ENCODE measurements around the gene COL27A1. TPM values are rescaled to one million over a fixed set of nuclear protein-coding genes. Genes with fewer than 3 reads are reported as not detected.

The COL27A1 gene
- total RNA-seq, 2 experiments from 2014 or later, result 0.87 to 1.2 TPM

DNA sequence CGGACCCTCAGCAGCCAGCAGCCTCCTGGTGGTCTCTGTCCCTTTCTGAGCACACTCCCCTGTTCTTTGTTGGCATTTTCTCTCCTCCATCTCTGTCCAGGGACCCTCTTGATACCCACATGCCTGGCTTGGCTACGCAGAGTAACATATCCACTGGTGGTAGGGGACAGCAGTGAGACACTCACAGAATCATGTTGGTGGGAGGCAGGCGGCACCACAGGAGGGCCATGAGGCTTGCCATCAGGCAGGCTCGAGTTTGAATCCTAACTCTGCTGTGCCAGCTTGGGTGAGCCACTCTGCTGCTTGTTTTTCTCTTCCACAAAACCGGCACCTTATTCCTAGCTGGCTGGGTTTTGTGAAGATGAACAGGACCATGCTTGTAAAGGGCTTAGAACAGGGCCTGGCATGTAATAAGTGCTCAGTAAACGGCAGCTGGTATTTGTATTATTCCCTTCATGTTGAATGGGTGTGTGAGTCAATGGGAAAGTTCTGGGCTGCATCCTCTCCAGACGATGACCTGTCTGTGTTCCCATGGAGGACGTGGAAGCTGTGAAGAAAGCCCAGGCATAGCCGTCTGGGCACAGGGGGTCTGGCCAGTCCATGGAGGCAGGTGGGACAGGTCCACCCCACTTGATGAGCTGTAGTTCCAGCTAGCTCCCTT is 2.3 kb downstream of the COL27A1 start:
- Mint-ChIP-seq H3K4me1 (ENCODE audit: low read depth) (peaks cover 28% of the 10 kb centered on the region), H3K36me3 (ENCODE audit: low read depth) (no peaks in the 10 kb centered on the region), H3K9me3 (no peaks in the 10 kb centered on the region), H3K27ac (no peak overlapping the region), H3K27me3 (peaks cover 37% of the 10 kb centered on the region), H3K4me3 (peak overlapping the region; percentile 81)
- CTCF ChIA-PET, result no interaction called here
- DNase-seq (no peak), ATAC-seq (ENCODE audit: poor library complexity) (no peak)
- POLR2A ChIA-PET, result no interaction called here
- Histone ChIP-seq H3K27ac (ENCODE audit: low read depth in 1 of 2, low read length in 2 of 2) (no peak overlapping the region), H3K4me1 (ENCODE audit: insufficient read depth, low read length) (peaks cover 27% of the 10 kb centered on the region), H3K36me3 (ENCODE audit: insufficient read depth, low read length) (no peaks in the 10 kb centered on the region), H3K4me3 (ENCODE audit: low read length) (no peak overlapping the region), H3K27me3 (ENCODE audit: control insufficient read depth in 1 of 2, insufficient read depth in 2 of 2, low read length in 2 of 2) (peaks cover 19 to 25% of the 10 kb centered on the region in 2 experiments), H3K9me3 (ENCODE audit: control insufficient read depth in 1 of 2, insufficient read depth in 1 of 2, low read length in 2 of 2) (no peaks in the 10 kb centered on the region)
- TF ChIP-seq, protein P1, sequence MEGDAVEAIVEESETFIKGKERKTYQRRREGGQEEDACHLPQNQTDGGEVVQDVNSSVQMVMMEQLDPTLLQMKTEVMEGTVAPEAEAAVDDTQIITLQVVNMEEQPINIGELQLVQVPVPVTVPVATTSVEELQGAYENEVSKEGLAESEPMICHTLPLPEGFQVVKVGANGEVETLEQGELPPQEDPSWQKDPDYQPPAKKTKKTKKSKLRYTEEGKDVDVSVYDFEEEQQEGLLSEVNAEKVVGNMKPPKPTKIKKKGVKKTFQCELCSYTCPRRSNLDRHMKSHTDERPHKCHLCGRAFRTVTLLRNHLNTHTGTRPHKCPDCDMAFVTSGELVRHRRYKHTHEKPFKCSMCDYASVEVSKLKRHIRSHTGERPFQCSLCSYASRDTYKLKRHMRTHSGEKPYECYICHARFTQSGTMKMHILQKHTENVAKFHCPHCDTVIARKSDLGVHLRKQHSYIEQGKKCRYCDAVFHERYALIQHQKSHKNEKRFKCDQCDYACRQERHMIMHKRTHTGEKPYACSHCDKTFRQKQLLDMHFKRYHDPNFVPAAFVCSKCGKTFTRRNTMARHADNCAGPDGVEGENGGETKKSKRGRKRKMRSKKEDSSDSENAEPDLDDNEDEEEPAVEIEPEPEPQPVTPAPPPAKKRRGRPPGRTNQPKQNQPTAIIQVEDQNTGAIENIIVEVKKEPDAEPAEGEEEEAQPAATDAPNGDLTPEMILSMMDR (IDR thresholded peaks at IDR 0.05), result no peak
- intact Hi-C loops (cut with DNase I, micrococcal nuclease), result no loop called here

DNA sequence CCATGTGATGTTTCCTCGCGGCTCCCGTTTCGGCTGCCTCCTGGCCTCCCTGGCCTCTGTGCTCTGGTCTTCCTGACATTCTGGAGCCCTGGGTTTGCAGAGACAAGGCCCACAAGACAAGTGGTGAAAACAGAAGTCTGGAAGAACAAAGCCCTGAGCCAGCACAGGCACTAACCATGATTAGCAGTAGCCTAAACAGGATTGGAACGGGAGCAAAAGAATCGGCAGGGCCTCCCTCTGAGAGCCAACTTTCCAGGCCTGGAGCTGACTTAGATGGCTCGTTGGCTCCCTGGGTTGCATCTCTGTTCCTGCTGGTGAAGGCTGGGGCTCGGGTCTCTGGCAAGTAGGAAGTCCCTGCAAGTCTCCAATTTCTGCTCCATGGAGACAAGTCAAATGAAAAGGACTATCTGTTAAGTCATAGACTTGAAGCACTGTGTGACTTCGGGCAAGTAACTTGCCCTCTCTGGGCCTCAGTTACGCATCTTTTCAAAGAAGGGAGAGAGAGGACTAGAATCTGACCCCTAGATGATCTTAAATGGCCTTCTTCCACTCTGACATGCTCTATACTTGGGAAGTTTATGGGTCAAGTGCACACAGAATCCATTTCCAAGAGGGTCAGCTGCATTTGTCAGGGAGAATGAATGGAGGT is 3.3 kb downstream of the COL27A1 start:
- no peaks in the 10 kb centered on the region for H3K36me3 Mint-ChIP-seq (ENCODE audit: low read depth)
- Histone ChIP-seq H3K36me3 (ENCODE audit: insufficient read depth, low read length) (no peaks in the 10 kb centered on the region), H3K27me3 (ENCODE audit: control insufficient read depth in 1 of 2, insufficient read depth in 2 of 2, low read length in 2 of 2) (peaks cover 10 to 18% of the 10 kb centered on the region in 2 experiments), H3K9me3 (ENCODE audit: control insufficient read depth in 1 of 2, insufficient read depth in 1 of 2, low read length in 2 of 2) (no peaks in the 10 kb centered on the region), H3K4me3 (ENCODE audit: low read length) (no peak overlapping the region), H3K4me1 (ENCODE audit: insufficient read depth, low read length) (peaks cover 22% of the 10 kb centered on the region), H3K27ac (ENCODE audit: low read depth in 1 of 2, low read length in 2 of 2) (no peak overlapping the region)
- intact Hi-C loops (cut with DNase I, micrococcal nuclease), result no loop called here
- DNase-seq, result no peak
- ATAC-seq (ENCODE audit: poor library complexity), result no peak
- no peaks in the 10 kb centered on the region for H3K9me3 Mint-ChIP-seq
- CTCF ChIA-PET, result no interaction called here
- peaks cover 24% of the 10 kb centered on the region for H3K4me1 Mint-ChIP-seq (ENCODE audit: low read depth)
- peaks cover 33% of the 10 kb centered on the region for H3K27me3 Mint-ChIP-seq
- POLR2A ChIA-PET, result no interaction called here
- peak overlapping the region; percentile 40 for H3K4me3 Mint-ChIP-seq
- H3K27ac Mint-ChIP-seq, result no peak overlapping the region
- TF ChIP-seq, protein P1 (IDR thresholded peaks at IDR 0.05), result no peak

DNA sequence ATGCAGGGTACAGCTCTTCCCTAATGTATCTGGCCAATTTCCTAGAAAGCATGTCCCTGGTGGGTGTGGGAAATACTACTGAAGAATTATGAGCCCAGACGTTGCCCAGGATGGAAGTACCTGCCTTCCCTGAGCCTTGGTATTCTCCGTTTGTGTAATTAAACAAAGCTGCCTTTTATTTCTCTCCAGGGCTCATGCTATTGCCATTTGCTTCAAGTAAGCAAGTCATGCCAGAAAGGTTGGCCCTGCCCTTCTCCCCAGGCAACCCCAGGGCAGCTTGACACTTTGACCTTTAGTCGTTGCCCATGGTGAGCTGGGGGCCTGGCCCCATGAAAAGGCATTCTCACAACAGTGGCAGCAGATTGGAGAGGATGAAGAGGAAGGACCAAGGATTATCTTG is 4.4 kb downstream of the COL27A1 start:
- no peak overlapping the region for H3K4me3 ChIP-seq (ENCODE audit: low read length)
- H3K27ac ChIP-seq (ENCODE audit: low read depth in 1 of 2, low read length in 2 of 2), result no peak overlapping the region
- CTCF ChIA-PET, result no interaction called here
- no peak for ATAC-seq (ENCODE audit: poor library complexity)
- Mint-ChIP-seq H3K27me3 (peaks cover 27% of the 10 kb centered on the region), H3K36me3 (ENCODE audit: low read depth) (no peaks in the 10 kb centered on the region), H3K9me3 (no peaks in the 10 kb centered on the region), H3K4me3 (no peak overlapping the region), H3K4me1 (ENCODE audit: low read depth) (peaks cover 18% of the 10 kb centered on the region), H3K27ac (no peak overlapping the region)
- no peaks in the 10 kb centered on the region for H3K9me3 ChIP-seq (ENCODE audit: control insufficient read depth in 1 of 2, insufficient read depth in 1 of 2, low read length in 2 of 2)
- H3K27me3 ChIP-seq (ENCODE audit: control insufficient read depth in 1 of 2, insufficient read depth in 2 of 2, low read length in 2 of 2), result peaks cover 3 to 7% of the 10 kb centered on the region in 2 experiments
- peaks cover 12% of the 10 kb centered on the region for H3K4me1 ChIP-seq (ENCODE audit: insufficient read depth, low read length)
- no peak for DNase-seq
- H3K36me3 ChIP-seq (ENCODE audit: insufficient read depth, low read length), result no peaks in the 10 kb centered on the region
- TF ChIP-seq, protein P1 (IDR thresholded peaks at IDR 0.05), result no peak
- intact Hi-C loops (cut with DNase I, micrococcal nuclease), result no loop called here
- POLR2A ChIA-PET, result no interaction called here
